Parathyroid adenoma (tissue), 2 donors: ENCODE measurements around the gene CHAD.

Experiments
- H2AFZ ChIP-seq: fragments of 300-600 bp; sonication (generic); one replicate; pipeline ENCODE4 v1.7.0; 2017; ENCODE audit warnings: antibody characterized with exemption, mild to moderate bottlenecking
- H3K27ac ChIP-seq: fragments of 300-600 bp; sonication (generic); one replicate; pipeline ENCODE4 v1.7.0; 2017
- H3K27me3 ChIP-seq: fragments of 300-600 bp; sonication (generic); one replicate; pipeline ENCODE4 v1.7.0; 2017; ENCODE audit warnings: low read length; ENCODE audit not compliant: control insufficient read depth, insufficient read depth
- H3K36me3 ChIP-seq: fragments of 300-600 bp; sonication (generic); one replicate; pipeline ENCODE4 v1.7.0; 2017; ENCODE audit warnings: low read length; ENCODE audit not compliant: control insufficient read depth, insufficient read depth
- H3K4me1 ChIP-seq: fragments of 300-600 bp; sonication (generic); one replicate; pipeline ENCODE4 v1.7.0; 2017; ENCODE audit warnings: control low read depth
- H3K4me2 ChIP-seq: fragments of 300-600 bp; sonication (generic); one replicate; pipeline ENCODE4 v1.7.0; 2017; ENCODE audit warnings: low read length
- H3K4me3 ChIP-seq: fragments of 300-600 bp; sonication (generic); one replicate; pipeline ENCODE4 v1.7.0; 2017; ENCODE audit warnings: low read depth, low read length
- H3K79me2 ChIP-seq: fragments of 300-600 bp; sonication (generic); one replicate; pipeline ENCODE4 v1.7.0; 2017; ENCODE audit warnings: control low read depth
- H3K9ac ChIP-seq: fragments of 300-600 bp; sonication (generic); one replicate; pipeline ENCODE4 v1.7.0; 2017; ENCODE audit warnings: mild to moderate bottlenecking
- H3K9me3 ChIP-seq: fragments of 300-600 bp; sonication (generic); one replicate; pipeline ENCODE4 v1.7.0; 2017; ENCODE audit warnings: low read length; ENCODE audit not compliant: control insufficient read depth
- TF ChIP-seq, protein P1 (sequence below): fragments of 300-600 bp; sonication (generic); IDR thresholded peaks from one replicate; pipeline ENCODE4 v1.7.0; 2017; ENCODE audit warnings: antibody characterized with exemption, mild to moderate bottlenecking
- donor health status: primary hyperparathyroidism.

The CHAD gene

DNA sequence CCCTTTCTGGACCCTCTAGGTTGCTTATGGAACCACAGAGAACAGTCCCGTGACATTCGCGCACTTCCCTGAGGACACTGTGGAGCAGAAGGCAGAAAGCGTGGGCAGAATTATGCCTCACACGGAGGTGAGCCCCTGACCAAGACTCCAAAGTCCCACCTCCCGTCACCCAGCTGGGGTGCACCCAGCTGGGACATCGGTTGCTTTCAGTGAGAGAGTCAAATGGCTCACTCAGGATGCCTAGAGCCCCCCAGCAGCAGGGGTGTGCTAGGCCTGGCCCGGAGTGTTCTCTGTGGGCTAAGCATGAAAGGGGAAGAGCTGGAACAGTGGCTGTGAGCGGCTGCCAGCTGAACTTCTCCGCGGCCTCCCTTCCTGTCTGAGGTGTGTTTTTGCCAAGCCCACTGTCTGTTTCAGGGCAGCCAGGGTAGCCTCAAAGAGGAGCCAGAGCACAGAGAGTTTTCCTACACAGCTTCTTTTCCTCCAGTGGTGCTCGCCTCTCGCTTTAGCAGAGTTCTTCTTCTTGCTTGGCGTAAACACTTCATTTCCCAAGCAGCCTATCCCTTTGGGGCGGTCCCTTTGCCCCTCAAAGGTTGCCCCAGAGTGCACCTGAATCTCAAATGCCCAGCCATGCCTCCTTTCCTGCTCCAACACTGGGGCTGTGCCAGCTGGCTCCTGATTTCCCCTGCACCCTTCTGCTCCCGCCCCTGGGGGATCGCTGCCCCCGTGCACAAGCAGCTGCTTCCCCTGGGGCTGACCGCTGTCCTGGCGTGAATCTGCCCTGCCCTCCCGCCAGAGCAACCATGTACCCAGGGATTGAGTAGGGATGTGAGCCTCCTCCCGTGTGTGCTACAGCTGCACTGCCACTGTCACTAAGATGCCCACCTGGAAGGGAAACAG is 2.6 kb upstream of the CHAD start:
- no peak overlapping the region for H3K27ac ChIP-seq
- no peaks in the 10 kb centered on the region for H3K36me3 ChIP-seq
- H3K4me3 ChIP-seq, result no peak overlapping the region
- peaks cover 10% of the 10 kb centered on the region for H3K4me1 ChIP-seq
- no peaks in the 10 kb centered on the region for H3K79me2 ChIP-seq
- H3K9ac ChIP-seq, result no peak overlapping the region
- H3K27me3 ChIP-seq, result no peaks in the 10 kb centered on the region
- H3K4me2 ChIP-seq, result no peak overlapping the region
- no peaks in the 10 kb centered on the region for H3K9me3 ChIP-seq
- TF ChIP-seq, protein P1, sequence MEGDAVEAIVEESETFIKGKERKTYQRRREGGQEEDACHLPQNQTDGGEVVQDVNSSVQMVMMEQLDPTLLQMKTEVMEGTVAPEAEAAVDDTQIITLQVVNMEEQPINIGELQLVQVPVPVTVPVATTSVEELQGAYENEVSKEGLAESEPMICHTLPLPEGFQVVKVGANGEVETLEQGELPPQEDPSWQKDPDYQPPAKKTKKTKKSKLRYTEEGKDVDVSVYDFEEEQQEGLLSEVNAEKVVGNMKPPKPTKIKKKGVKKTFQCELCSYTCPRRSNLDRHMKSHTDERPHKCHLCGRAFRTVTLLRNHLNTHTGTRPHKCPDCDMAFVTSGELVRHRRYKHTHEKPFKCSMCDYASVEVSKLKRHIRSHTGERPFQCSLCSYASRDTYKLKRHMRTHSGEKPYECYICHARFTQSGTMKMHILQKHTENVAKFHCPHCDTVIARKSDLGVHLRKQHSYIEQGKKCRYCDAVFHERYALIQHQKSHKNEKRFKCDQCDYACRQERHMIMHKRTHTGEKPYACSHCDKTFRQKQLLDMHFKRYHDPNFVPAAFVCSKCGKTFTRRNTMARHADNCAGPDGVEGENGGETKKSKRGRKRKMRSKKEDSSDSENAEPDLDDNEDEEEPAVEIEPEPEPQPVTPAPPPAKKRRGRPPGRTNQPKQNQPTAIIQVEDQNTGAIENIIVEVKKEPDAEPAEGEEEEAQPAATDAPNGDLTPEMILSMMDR, result no peak
- no peak overlapping the region for H2AFZ ChIP-seq

DNA sequence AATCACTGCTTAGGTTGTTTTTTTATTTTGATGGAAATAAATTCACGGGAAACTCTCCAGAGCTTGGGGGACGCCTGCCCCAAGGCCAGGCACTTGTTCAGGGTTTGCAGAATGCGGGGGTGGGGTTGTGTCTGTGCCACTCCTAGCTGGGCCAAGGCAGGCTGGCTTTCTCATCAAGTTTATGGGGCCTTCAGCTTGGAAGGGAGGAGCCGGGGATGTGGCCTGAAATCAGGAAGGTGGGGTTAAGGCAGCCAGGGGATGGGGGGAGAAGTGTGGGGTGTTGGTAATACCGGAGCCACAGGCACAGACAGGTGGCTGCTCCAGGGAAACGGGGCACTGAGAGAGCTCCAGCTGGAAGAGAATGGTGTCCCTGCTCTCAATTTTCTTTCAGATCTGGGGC is 1.7 kb upstream of the CHAD start:
- H3K36me3 ChIP-seq, result no peaks in the 10 kb centered on the region
- H3K4me1 ChIP-seq, result peaks cover 9% of the 10 kb centered on the region
- H3K4me2 ChIP-seq, result no peak overlapping the region
- no peak overlapping the region for H3K9ac ChIP-seq
- H3K9me3 ChIP-seq, result no peaks in the 10 kb centered on the region
- H3K27ac ChIP-seq, result no peak overlapping the region
- no peak overlapping the region for H2AFZ ChIP-seq
- H3K79me2 ChIP-seq, result no peaks in the 10 kb centered on the region
- H3K27me3 ChIP-seq, result no peaks in the 10 kb centered on the region
- H3K4me3 ChIP-seq, result no peak overlapping the region
- TF ChIP-seq, protein P1, result no peak

DNA sequence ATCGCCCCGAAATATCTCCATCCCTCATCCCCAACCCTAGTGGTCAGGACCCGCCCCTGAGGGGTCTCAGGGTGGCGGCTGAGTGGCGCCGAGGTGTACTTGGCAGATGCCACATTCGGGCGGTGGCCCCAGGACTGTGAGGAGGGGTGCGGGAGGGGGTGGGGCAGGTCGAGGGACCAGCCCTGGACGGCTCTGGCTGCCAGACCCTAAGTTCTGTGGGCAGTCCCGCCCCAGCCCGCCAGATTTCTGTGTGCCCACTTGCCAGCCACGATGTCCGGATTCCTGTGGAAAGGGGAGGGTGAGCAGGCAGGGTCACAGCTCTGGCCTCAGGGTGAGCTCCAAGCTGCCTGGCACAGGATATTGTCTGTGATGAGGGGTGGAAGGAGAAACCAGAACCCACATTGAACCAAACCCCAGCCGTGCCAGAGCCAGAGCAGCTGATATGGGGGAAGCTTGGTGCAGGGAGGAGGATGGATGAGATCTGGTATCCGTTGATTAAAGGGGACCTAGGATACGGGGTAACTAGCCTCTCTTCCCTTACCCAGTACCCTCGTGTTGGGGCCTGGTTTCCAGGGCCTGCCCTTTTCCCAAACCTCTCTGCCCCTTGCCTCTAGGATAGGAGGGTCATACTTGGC is 1.1 kb upstream of the CHAD start:
- H3K27me3 ChIP-seq, result no peaks in the 10 kb centered on the region
- H3K79me2 ChIP-seq, result no peaks in the 10 kb centered on the region
- no peak overlapping the region for H3K9ac ChIP-seq
- no peak overlapping the region for H3K4me2 ChIP-seq
- no peak overlapping the region for H3K4me3 ChIP-seq
- TF ChIP-seq, protein P1, result no peak
- H2AFZ ChIP-seq, result no peak overlapping the region
- H3K4me1 ChIP-seq, result peaks cover 9% of the 10 kb centered on the region
- H3K27ac ChIP-seq, result no peak overlapping the region
- H3K9me3 ChIP-seq, result no peaks in the 10 kb centered on the region
- no peaks in the 10 kb centered on the region for H3K36me3 ChIP-seq

DNA sequence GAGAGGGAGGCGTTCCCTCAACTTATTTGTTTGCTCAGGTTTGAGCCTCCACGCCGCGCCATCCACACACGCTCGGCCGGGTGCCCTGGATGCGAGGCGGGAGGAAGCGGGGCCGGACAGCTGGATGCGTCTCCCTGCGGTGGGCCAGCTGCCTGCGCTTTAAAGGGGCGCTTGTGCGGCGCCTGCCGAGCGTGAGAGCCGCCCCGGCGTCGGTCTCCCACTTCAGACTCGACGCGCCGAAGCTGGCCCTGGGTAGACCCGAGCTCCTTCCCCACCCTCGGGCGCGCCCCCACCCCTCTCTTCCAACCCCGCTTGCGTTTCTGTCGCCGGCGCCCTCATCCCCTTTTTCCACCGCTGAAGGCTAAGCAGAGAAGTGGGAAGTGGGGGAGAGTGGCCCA is 527 bp upstream of the CHAD start:
- H3K79me2 ChIP-seq, result no peaks in the 10 kb centered on the region
- no peak overlapping the region for H3K9ac ChIP-seq
- no peaks in the 10 kb centered on the region for H3K9me3 ChIP-seq
- TF ChIP-seq, protein P1, result no peak
- H3K27ac ChIP-seq, result no peak overlapping the region
- no peaks in the 10 kb centered on the region for H3K27me3 ChIP-seq
- no peak overlapping the region for H2AFZ ChIP-seq
- H3K4me2 ChIP-seq, result no peak overlapping the region
- no peak overlapping the region for H3K4me3 ChIP-seq
- H3K4me1 ChIP-seq, result peaks cover 9% of the 10 kb centered on the region
- H3K36me3 ChIP-seq, result no peaks in the 10 kb centered on the region
